Muscle of arm (tissue), 12 donors: ENCODE results near the gene OGA. TPM values are rescaled to one million over a fixed set of nuclear protein-coding genes. Genes with fewer than 3 reads are reported as not detected.
A peak's percentile ranks its signal among the peaks of the same experiment; 100 is the strongest.
"Not testable (repeated sequence)": the region's sequence is repeated elsewhere in the genome, so short reads cannot be mapped to it uniquely, and the experiment has no call there.

ENCODE experiments used
- DNase-seq: peaks from one replicate; pipeline ENCODE4 v3.0.0-alpha.2; 2013
- polyA plus RNA-seq, 12 donors: library from polyadenylated mRNA; unstranded; fragments of 120-200 nt; gene quantifications; one replicate each; pipeline ENCODE4 v1.2.1, GENCODE V29; 2013; ENCODE audit not compliant: insufficient read length in 12 of 12

Gene OGA
- polyA plus RNA-seq, 12 donors: 77.8 to 174 (median 103) TPM; not detected in 1

GRCh38 chr10:101812606-101813005 lies 5.6 kb downstream of the OGA start:
- no peak for DNase-seq

GRCh38 chr10:101807158-101807557 lies 11.1 kb downstream of the OGA start:
- DNase-seq: no peak

GRCh38 chr10:101803511-101803910 lies 14.7 kb downstream of the OGA start:
- no peak for DNase-seq

- no peak for DNase-seq
These were observed 20.7 kb downstream of the OGA start for GRCh38 chr10:101797403-101798059.

- DNase-seq: no peak
These were observed 24.7 kb downstream of the OGA start for GRCh38 chr10:101793526-101793925.

GRCh38 chr10:101789686-101790085 lies 28.6 kb downstream of the OGA start:
- no peak for DNase-seq

GRCh38 chr10:101789231-101789630 lies 29.0 kb downstream of the OGA start:
- DNase-seq: not testable (repeated sequence)

GRCh38 chr10:101785801-101786200 lies 32.4 kb downstream of the OGA start:
- no peak for DNase-seq

- no peak for DNase-seq
These were observed 33.7 kb downstream of the OGA start for GRCh38 chr10:101784558-101784957.

GRCh38 chr10:101783736-101784118 lies 34.5 kb downstream of the OGA start:
- no peak for DNase-seq

- peak; percentile 85 for DNase-seq
These were observed 35.2 kb downstream of the OGA start, which contains the start of gene NPM3 for GRCh38 chr10:101782811-101783735. TSS of gene NPM3 (minus strand) at chr10:101783446. CDS start at chr10:101783390, 56 bp downstream.

- no peak for DNase-seq
These were observed 36.0 kb downstream of the OGA start for GRCh38 chr10:101781984-101782810.

GRCh38 chr10:101781655-101781983 lies 36.6 kb downstream of the OGA start:
- no peak for DNase-seq

- DNase-seq: peak; percentile 51
These were observed 37.2 kb downstream of the OGA start for GRCh38 chr10:101780818-101781654.

GRCh38 chr10:101780187-101780817 lies 37.9 kb downstream of the OGA start:
- no peak for DNase-seq

GRCh38 chr10:101779544-101780186 lies 38.6 kb downstream of the OGA start:
- peak; percentile 54 for DNase-seq

GRCh38 chr10:101778781-101779543 lies 39.3 kb downstream of the OGA start:
- peak; percentile 21 for DNase-seq

- DNase-seq: no peak
These were observed 40.0 kb downstream of the OGA start for GRCh38 chr10:101778151-101778780.

- DNase-seq: no peak
These were observed 40.6 kb downstream of the OGA start for GRCh38 chr10:101777619-101778145.
